Uterus (tissue), 4 donors: ENCODE data around the gene SLC22A1. TPM values are rescaled to one million over a fixed set of nuclear protein-coding genes. Genes with fewer than 3 reads are reported as not detected.

Source experiments
- DNase-seq, 2 donors: peaks; one replicate each; pipeline ENCODE4 v3.0.0-alpha.2; 2019 to 2020
- H3K27ac ChIP-seq, 2 donors: fragments of 200-600 bp; sonication (generic); 1 replicate in 1 of 2; 2 replicates in 1 of 2; pipeline ENCODE4 v1.5.1; 2016 to 2018
- H3K27me3 ChIP-seq, 2 donors: fragments of 200-600 bp; sonication (generic); one replicate each; pipeline ENCODE4 v1.5.1; 2018 to 2019; ENCODE audit warnings: control low read depth in 1 of 2
- H3K36me3 ChIP-seq, 2 donors: fragments of 200-600 bp; sonication (generic); one replicate each; pipeline ENCODE4 v1.5.1; 2019; ENCODE audit warnings: control low read depth in 1 of 2
- H3K4me1 ChIP-seq, 2 donors: fragments of 200-600 bp; sonication (generic); one replicate each; pipeline ENCODE4 v1.5.1; 2018 to 2019; ENCODE audit warnings: control low read depth in 1 of 2
- H3K4me3 ChIP-seq, 2 donors: fragments of 200-600 bp; sonication (generic); 1 replicate in 1 of 2; 2 replicates in 1 of 2; pipeline ENCODE4 v1.5.1; 2018 to 2019; ENCODE audit warnings: mild to moderate bottlenecking in 1 of 2
- H3K9me3 ChIP-seq, 2 donors: fragments of 200-600 bp; sonication (generic); one replicate each; pipeline ENCODE4 v1.5.1; 2019; ENCODE audit warnings: control low read depth in 1 of 2
- CTCF ChIP-seq, 4 experiments: fragments of 200-600 bp in 2 of 4; fragments of 450-650 bp in 2 of 4; sonication (generic) in 2 of 4; IDR thresholded peaks; one replicate each; pipeline ENCODE4 v1.5.1; 2016 to 2019; ENCODE audit warnings: antibody characterized with exemption in 4 of 4, mild to moderate bottlenecking in 2 of 4, moderate library complexity in 1 of 4
- POLR2A ChIP-seq, 2 donors: fragments of 450-650 bp; IDR thresholded peaks; one replicate each; pipeline ENCODE4 v1.6.1; 2016; ENCODE audit warnings: antibody characterized with exemption in 2 of 2, mild to moderate bottlenecking in 1 of 2, moderate library complexity in 1 of 2
- intact Hi-C: fragments of 100-400 bp; cut with DNase I; formaldehyde crosslinking; loops from one replicate; pipeline ENCODE4 v1.15.1; 2023; ENCODE audit warnings: low total_unique reads
- total RNA-seq, 4 donors: library from RNA; depleted of rRNA in 3 of 4; stranded (reverse); fragments of >200 nt in 3 of 4; gene quantifications; one replicate each; pipeline versions ENCODE4 v1.1.0 to v1.2.4, GENCODE V29; 2014 to 2023
- donor health status: DM: yes; HTN: yes; CAD: no.

The SLC22A1 gene
- total RNA-seq, 4 donors from 2014 or later = 0.35 to 5.4 TPM; not detected in 2

GRCh38 chr6:160115421-160115820 lies 6.2 kb upstream of the SLC22A1 start:
- Histone ChIP-seq H3K36me3 (no peaks in the 10 kb centered on the region), H3K4me3 (no peak overlapping the region), H3K27ac (no peak overlapping the region), H3K27me3 (no peaks in the 10 kb centered on the region), H3K4me1 (no peaks in the 10 kb centered on the region), H3K9me3 (no peaks in the 10 kb centered on the region)
- intact Hi-C loops = no loop called here
- no peak for DNase-seq
- TF ChIP-seq POLR2A (IDR thresholded peaks at IDR 0.05) (no peak), CTCF (IDR thresholded peaks at IDR 0.05) (no peak)

- Histone ChIP-seq H3K27ac (no peak overlapping the region), H3K36me3 (no peaks in the 10 kb centered on the region)
Observed at GRCh38 chr6:160116411-160116810, 5.2 kb upstream of the SLC22A1 start.

GRCh38 chr6:160117137-160117536 lies 4.5 kb upstream of the SLC22A1 start:
- intact Hi-C loops = no loop called here
- Histone ChIP-seq H3K4me1 (no peaks in the 10 kb centered on the region), H3K9me3 (no peaks in the 10 kb centered on the region), H3K4me3 (no peak overlapping the region), H3K27ac (no peak overlapping the region), H3K27me3 (no peaks in the 10 kb centered on the region), H3K36me3 (no peaks in the 10 kb centered on the region)
- no peak for DNase-seq
- TF ChIP-seq CTCF (IDR thresholded peaks at IDR 0.05) = no peak

More at GRCh38 chr6:160116411-160116810, 5.2 kb upstream of the SLC22A1 start:
- H3K4me1 ChIP-seq = no peaks in the 10 kb centered on the region
- no peak for DNase-seq
- no peaks in the 10 kb centered on the region for H3K9me3 ChIP-seq
- TF ChIP-seq CTCF (IDR thresholded peaks at IDR 0.05) (no peak), POLR2A (IDR thresholded peaks at IDR 0.05) (no peak)
- no peak overlapping the region for H3K4me3 ChIP-seq
- intact Hi-C loops = no loop called here
- no peaks in the 10 kb centered on the region for H3K27me3 ChIP-seq

GRCh38 chr6:160118620-160119229 lies 2.9 kb upstream of the SLC22A1 start:
- intact Hi-C loops = no loop called here
- H3K9me3 ChIP-seq = no peaks in the 10 kb centered on the region
- no peaks in the 10 kb centered on the region for H3K27me3 ChIP-seq
- H3K4me3 ChIP-seq = no peak overlapping the region
- DNase-seq = no peak
- no peaks in the 10 kb centered on the region for H3K36me3 ChIP-seq
- TF ChIP-seq CTCF (IDR thresholded peaks at IDR 0.05) (no peak), POLR2A (IDR thresholded peaks at IDR 0.05) (no peak)
- no peaks in the 10 kb centered on the region for H3K4me1 ChIP-seq
- H3K27ac ChIP-seq = no peak overlapping the region

- intact Hi-C loops = no loop called here
- H3K36me3 ChIP-seq = no peaks in the 10 kb centered on the region
- H3K9me3 ChIP-seq = no peaks in the 10 kb centered on the region
- H3K4me3 ChIP-seq = no peak overlapping the region
- H3K4me1 ChIP-seq = no peaks in the 10 kb centered on the region
- H3K27me3 ChIP-seq = no peaks in the 10 kb centered on the region
- H3K27ac ChIP-seq = no peak overlapping the region
- TF ChIP-seq POLR2A (IDR thresholded peaks at IDR 0.05) (no peak), CTCF (IDR thresholded peaks at IDR 0.05) (no peak)
- DNase-seq = no peak
Observed at GRCh38 chr6:160120087-160120486, 1.5 kb upstream of the SLC22A1 start.
